Measurements from ENCODE around the gene PDE11A. TPM values are rescaled to one million over a fixed set of nuclear protein-coding genes. Genes with fewer than 3 reads are reported as not detected.

The PDE11A gene
- total and polyA plus RNA-seq, 2 of the 8 experiments (the other 6 are each of a cell fraction or from before 2014, with no cell fraction given) = 0.19 to 0.23 TPM

DNA sequence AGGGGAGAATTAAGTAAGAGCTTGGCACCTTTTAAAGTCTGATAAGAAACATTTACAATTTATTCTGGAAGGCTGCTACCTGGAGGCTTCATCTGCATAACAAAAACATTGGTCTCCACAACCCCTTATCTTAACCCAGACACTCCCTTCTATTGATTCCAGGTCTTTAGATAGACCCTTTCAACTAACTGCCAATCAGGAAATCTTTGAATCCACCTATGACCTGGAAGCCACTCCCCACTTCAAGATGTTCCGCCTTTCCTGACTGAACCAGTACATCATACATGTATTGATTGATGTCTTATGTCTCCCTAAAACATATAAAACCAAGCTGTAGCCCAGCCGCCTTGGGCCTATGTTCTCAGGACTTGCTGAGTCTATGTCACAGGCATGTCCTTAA, 390.6 kb downstream of the PDE11A start:
- Histone ChIP-seq H2BK120ac (replicated peaks; ENCODE audit: low read depth, low read length) (no peak overlapping the region), H3K14ac (ENCODE audit: insufficient read length) (no peak overlapping the region), H2AFZ (ENCODE audit: low read length) (no peak overlapping the region), H3K4me1 (replicated peaks in 1 of 4; ENCODE audit: control insufficient read depth in 3 of 4, insufficient read depth in 4 of 4, low read length in 3 of 4) (peaks cover 0 to 6% (median 2%) of the 10 kb centered on the region in 4 experiments; a peak in 3 of 7 replicates), H3K9ac (replicated peaks in 1 of 4; ENCODE audit: extremely low read depth in 1 of 4, low read depth in 3 of 4, low read length in 3 of 4) (no peak overlapping the region), H3K27me3 (replicated peaks in 1 of 4; ENCODE audit: control insufficient read depth in 3 of 4, extremely low read depth in 1 of 4, insufficient read depth in 3 of 4, low read length in 3 of 4) (no peaks in the 10 kb centered on the region), H3K27ac (ENCODE audit: low read depth, low read length) (no peak overlapping the region), H3K4me3 (ENCODE audit: extremely low read depth in 1 of 4, insufficient read depth in 2 of 4, low read depth in 3 of 4, low read length in 4 of 4) (no peak overlapping the region), H4K8ac (ENCODE audit: extremely low read depth, insufficient read depth, low read length) (no peak overlapping the region), H4K20me1 (replicated peaks in 1 of 2; ENCODE audit: control insufficient read depth in 1 of 2, insufficient read depth in 2 of 2, low read length in 2 of 2) (no peaks in the 10 kb centered on the region), H4K5ac (ENCODE audit: insufficient read length, low read depth, low read length) (no peak overlapping the region), H3K56ac (replicated peaks; ENCODE audit: insufficient read length, low read depth, low read length) (no peak overlapping the region), H3K36me3 (ENCODE audit: control insufficient read depth in 2 of 4, insufficient read depth in 4 of 4, low read length in 3 of 4) (no peaks in the 10 kb centered on the region), H3K79me2 (ENCODE audit: control insufficient read depth in 1 of 2, insufficient read depth in 2 of 2, low read length in 2 of 2) (no peaks in the 10 kb centered on the region), H2BK12ac (ENCODE audit: low read depth, low read length) (no peak overlapping the region), H3K79me1 (ENCODE audit: low read depth, low read length) (no peaks in the 10 kb centered on the region), H3K23me2 (ENCODE audit: low read depth, low read length) (no peaks in the 10 kb centered on the region), H3K4ac (replicated peaks; ENCODE audit: insufficient read length, low read depth, low read length) (no peak overlapping the region), H2BK20ac (ENCODE audit: low read length) (no peak overlapping the region), H3K18ac (ENCODE audit: extremely low read depth, low read length) (no peak overlapping the region), H3K4me2 (ENCODE audit: insufficient read depth in 1 of 2, low read depth in 2 of 2, low read length in 2 of 2) (no peak overlapping the region; a peak in 1 of 4 replicates), H3K23ac (ENCODE audit: insufficient read length) (no peak overlapping the region), H3K9me3 (ENCODE audit: insufficient read depth in 2 of 2, low read depth in 1 of 2, low read length in 1 of 2) (no peaks in the 10 kb centered on the region), H4K91ac (replicated peaks; ENCODE audit: insufficient read length, low read length) (no peak overlapping the region), H2BK5ac (ENCODE audit: low read depth, low read length) (no peak overlapping the region), H2BK15ac (ENCODE audit: low read length) (no peak overlapping the region), H2AK5ac (ENCODE audit: low read depth, low read length) (no peak overlapping the region)
- WGBS, 2 experiments (ENCODE audit: extremely low coverage in 1 of 2, insufficient coverage in 1 of 2, insufficient read length in 1 of 2, insufficient replicate concordance in 2 of 2, low coverage in 1 of 2, low lambda C conversion rate in 2 of 2, missing lambda C conversion rate in 1 of 2) = 89% methylated on average over 2 of the region's 2 CpGs; no CpG with 5 or more reads in 1 of the 2 experiments
- ChIA-PET CTCF (ENCODE audit: partially characterized antibody) (interaction anchor here (1.2 kb wide), 1 partner anchor 52 kb away, joined by 3 read pairs; no protein-coding TSS in a partner anchor), POLR2A (ENCODE audit: partially characterized antibody) (no interaction called here)
- DNase-seq (ENCODE audit: low read depth in 1 of 2, low spot score in 2 of 2) (no peak), FAIRE-seq (no peak)
- TF ChIP-seq EGR1 (IDR thresholded peaks at IDR 0.05; ENCODE audit: borderline replicate concordance, low read depth, low read length) = no peak
- TF ChIP-seq, protein P1, sequence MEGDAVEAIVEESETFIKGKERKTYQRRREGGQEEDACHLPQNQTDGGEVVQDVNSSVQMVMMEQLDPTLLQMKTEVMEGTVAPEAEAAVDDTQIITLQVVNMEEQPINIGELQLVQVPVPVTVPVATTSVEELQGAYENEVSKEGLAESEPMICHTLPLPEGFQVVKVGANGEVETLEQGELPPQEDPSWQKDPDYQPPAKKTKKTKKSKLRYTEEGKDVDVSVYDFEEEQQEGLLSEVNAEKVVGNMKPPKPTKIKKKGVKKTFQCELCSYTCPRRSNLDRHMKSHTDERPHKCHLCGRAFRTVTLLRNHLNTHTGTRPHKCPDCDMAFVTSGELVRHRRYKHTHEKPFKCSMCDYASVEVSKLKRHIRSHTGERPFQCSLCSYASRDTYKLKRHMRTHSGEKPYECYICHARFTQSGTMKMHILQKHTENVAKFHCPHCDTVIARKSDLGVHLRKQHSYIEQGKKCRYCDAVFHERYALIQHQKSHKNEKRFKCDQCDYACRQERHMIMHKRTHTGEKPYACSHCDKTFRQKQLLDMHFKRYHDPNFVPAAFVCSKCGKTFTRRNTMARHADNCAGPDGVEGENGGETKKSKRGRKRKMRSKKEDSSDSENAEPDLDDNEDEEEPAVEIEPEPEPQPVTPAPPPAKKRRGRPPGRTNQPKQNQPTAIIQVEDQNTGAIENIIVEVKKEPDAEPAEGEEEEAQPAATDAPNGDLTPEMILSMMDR (IDR thresholded peaks at IDR 0.05; ENCODE audit: control extremely low read depth in 1 of 3, insufficient read depth in 1 of 3, low read depth in 1 of 3, low read length in 3 of 3) = no peak
- TF ChIP-seq CEBPB (IDR thresholded peaks at IDR 0.05; ENCODE audit: low read depth, low read length) = no peak
- no peak for TF ChIP-seq BCL11A (IDR thresholded peaks at IDR 0.05; ENCODE audit: low read depth in 2 of 2, low read length in 2 of 2)
- TF ChIP-seq CHD1 (IDR thresholded peaks at IDR 0.05; ENCODE audit: low read depth, low read length) = no peak
- TF ChIP-seq SP4 (IDR thresholded peaks at IDR 0.05; ENCODE audit: low read length) = no peak
- TF ChIP-seq PHF8 (conservative IDR thresholded peaks at IDR 0.05; ENCODE audit: low read depth, low read length) = no peak
- TF ChIP-seq KDM4A (IDR thresholded peaks at IDR 0.05; ENCODE audit: low read depth, low read length, severe bottlenecking) = no peak
- no peak for TF ChIP-seq TAF1 (IDR thresholded peaks at IDR 0.05; ENCODE audit: low read depth, low read length)
- no peak for TF ChIP-seq SRF (IDR thresholded peaks at IDR 0.05; ENCODE audit: low read depth, low read length)

Data from H1 (cell line).